Measurements from ENCODE around the gene LARP4B.

Gene LARP4B

GRCh38 chr10:773562-774161, 157.8 kb downstream of the LARP4B start:
- Histone ChIP-seq H3K27me3 (ENCODE audit: control insufficient read depth, low read length) (peaks cover 5% of the 10 kb centered on the region; the same call in 1 of the 2 replicates), H3K4me2 (ENCODE audit: low read length) (no peak overlapping the region), H3K4me3 (ENCODE audit: low read length) (no peak overlapping the region), H3K9me3 (ENCODE audit: control insufficient read depth, insufficient read depth, low read length) (no peaks in the 10 kb centered on the region), H4K20me1 (ENCODE audit: control insufficient read depth, insufficient read depth, low read depth, low read length) (no peaks in the 10 kb centered on the region), H3K79me2 (ENCODE audit: control insufficient read depth, low read length) (no peaks in the 10 kb centered on the region), H3K9me2 (replicated peaks; ENCODE audit: control insufficient read depth, low read length) (no peaks in the 10 kb centered on the region), H3K36me3 (ENCODE audit: control insufficient read depth, low read length) (no peaks in the 10 kb centered on the region), H3K4me1 (ENCODE audit: control insufficient read depth, low read length) (no peaks in the 10 kb centered on the region), H3F3A (ENCODE audit: control insufficient read depth, insufficient read depth) (no peaks in the 10 kb centered on the region), H3K27ac (ENCODE audit: low read depth, low read length) (no peak overlapping the region)
- no peak for TF ChIP-seq CTCF (IDR thresholded peaks at IDR 0.05; ENCODE audit: low read depth, low read length, poor library complexity, severe bottlenecking)
- no peak for TF ChIP-seq EZH2phosphoT487 (IDR thresholded peaks at IDR 0.05; ENCODE audit: borderline replicate concordance, low read length)

GRCh38 chr10:772227-772637, 159.3 kb downstream of the LARP4B start:
- H3K36me3 ChIP-seq (ENCODE audit: control insufficient read depth, low read length): no peaks in the 10 kb centered on the region

GRCh38 chr10:771647-772046, 159.9 kb downstream of the LARP4B start:
- Histone ChIP-seq H4K20me1 (ENCODE audit: control insufficient read depth, insufficient read depth, low read depth, low read length) (no peaks in the 10 kb centered on the region), H3K4me2 (ENCODE audit: low read length) (no peak overlapping the region), H3K79me2 (ENCODE audit: control insufficient read depth, low read length) (no peaks in the 10 kb centered on the region), H3F3A (ENCODE audit: control insufficient read depth, insufficient read depth) (no peaks in the 10 kb centered on the region), H3K4me3 (ENCODE audit: low read length) (no peak overlapping the region), H3K27me3 (ENCODE audit: control insufficient read depth, low read length) (peaks cover 1% of the 10 kb centered on the region; the same call in 1 of the 2 replicates), H3K9me2 (replicated peaks; ENCODE audit: control insufficient read depth, low read length) (no peaks in the 10 kb centered on the region), H3K27ac (ENCODE audit: low read depth, low read length) (no peak overlapping the region), H3K4me1 (ENCODE audit: control insufficient read depth, low read length) (no peaks in the 10 kb centered on the region), H3K9me3 (ENCODE audit: control insufficient read depth, insufficient read depth, low read length) (no peaks in the 10 kb centered on the region), H3K36me3 (ENCODE audit: control insufficient read depth, low read length) (no peaks in the 10 kb centered on the region)
- no peak for TF ChIP-seq EZH2phosphoT487 (IDR thresholded peaks at IDR 0.05; ENCODE audit: borderline replicate concordance, low read length)
- TF ChIP-seq CTCF (IDR thresholded peaks at IDR 0.05; ENCODE audit: low read depth, low read length, poor library complexity, severe bottlenecking): no peak

More at GRCh38 chr10:772227-772637, 159.3 kb downstream of the LARP4B start:
- H3K9me2 ChIP-seq (replicated peaks; ENCODE audit: control insufficient read depth, low read length): no peaks in the 10 kb centered on the region
- H3K79me2 ChIP-seq (ENCODE audit: control insufficient read depth, low read length): no peaks in the 10 kb centered on the region
- no peaks in the 10 kb centered on the region for H4K20me1 ChIP-seq (ENCODE audit: control insufficient read depth, insufficient read depth, low read depth, low read length)
- no peaks in the 10 kb centered on the region for H3K4me1 ChIP-seq (ENCODE audit: control insufficient read depth, low read length)
- no peak overlapping the region for H3K4me2 ChIP-seq (ENCODE audit: low read length)
- no peak overlapping the region for H3K27ac ChIP-seq (ENCODE audit: low read depth, low read length)
- no peaks in the 10 kb centered on the region for H3F3A ChIP-seq (ENCODE audit: control insufficient read depth, insufficient read depth)
- TF ChIP-seq EZH2phosphoT487 (IDR thresholded peaks at IDR 0.05; ENCODE audit: borderline replicate concordance, low read length): no peak
- TF ChIP-seq CTCF (IDR thresholded peaks at IDR 0.05; ENCODE audit: low read depth, low read length, poor library complexity, severe bottlenecking): no peak
- H3K4me3 ChIP-seq (ENCODE audit: low read length): no peak overlapping the region
- peaks cover 5% of the 10 kb centered on the region; the same call in 1 of the 2 replicates for H3K27me3 ChIP-seq (ENCODE audit: control insufficient read depth, low read length)
- no peaks in the 10 kb centered on the region for H3K9me3 ChIP-seq (ENCODE audit: control insufficient read depth, insufficient read depth, low read length)

All from DOHH2 (cell line).